KMS-11 (cell line): ENCODE data around the gene PRLR.

ENCODE experiments used
- H2AFZ ChIP-seq: fragments of 200-600 bp; sonication (generic); 2 replicates; pipeline ENCODE4 v1.6.1; 2016; ENCODE audit warnings: antibody characterized with exemption, mixed run types, low read depth
- H3K27ac ChIP-seq: fragments of 200-600 bp; sonication (generic); 2 replicates; pipeline ENCODE4 v1.6.1; 2016; ENCODE audit warnings: mild to moderate bottlenecking, mixed run types
- H3K27me3 ChIP-seq: fragments of 200-600 bp; sonication (generic); 2 replicates; pipeline ENCODE4 v1.6.1; 2017; ENCODE audit warnings: mild to moderate bottlenecking, low read depth, mixed run types, moderate library complexity; ENCODE audit not compliant: insufficient read depth
- H3K36me3 ChIP-seq: fragments of 200-600 bp; sonication (generic); 2 replicates; pipeline ENCODE4 v1.6.1; 2017; ENCODE audit warnings: mild to moderate bottlenecking, mixed run types; ENCODE audit not compliant: insufficient read depth
- H3K4me1 ChIP-seq: fragments of 200-600 bp; sonication (generic); 2 replicates; pipeline ENCODE4 v1.6.1; 2016; ENCODE audit warnings: mild to moderate bottlenecking, low read depth, mixed run types; ENCODE audit not compliant: poor library complexity, severe bottlenecking
- H3K4me2 ChIP-seq: fragments of 200-600 bp; sonication (generic); 2 replicates; pipeline ENCODE4 v1.7.0; 2016; ENCODE audit warnings: mild to moderate bottlenecking, mixed run types
- H3K4me3 ChIP-seq: fragments of 200-600 bp; sonication (generic); IDR thresholded peaks from 2 replicates; pipeline ENCODE4 v1.6.1; 2017; ENCODE audit warnings: low read depth, low read length, mixed read lengths; ENCODE audit not compliant: insufficient read depth
- H3K79me2 ChIP-seq: fragments of 200-600 bp; sonication (generic); 2 replicates; pipeline ENCODE4 v1.6.1; 2016; ENCODE audit warnings: low read depth, mixed run types; ENCODE audit not compliant: insufficient read depth
- H3K9ac ChIP-seq: fragments of 200-600 bp; sonication (generic); 2 replicates; pipeline ENCODE4 v1.6.1; 2016; ENCODE audit warnings: mild to moderate bottlenecking, mixed run types
- H4K20me1 ChIP-seq: fragments of 200-600 bp; sonication (generic); 2 replicates; pipeline ENCODE4 v1.6.1; 2016; ENCODE audit warnings: mild to moderate bottlenecking, mixed run types; ENCODE audit not compliant: insufficient read depth
- CTCF ChIP-seq: fragments of 200-600 bp; sonication (generic); conservative IDR thresholded peaks from 2 replicates; pipeline ENCODE4 v1.6.1; 2017; ENCODE audit warnings: low read depth, mild to moderate bottlenecking, antibody characterized with exemption, low read length, moderate library complexity, mixed read lengths

Gene PRLR

GRCh38 chr5:35239476-35239875 is 9.2 kb upstream of the PRLR start:
- Histone ChIP-seq H3K27me3 (no peaks in the 10 kb centered on the region), H3K9ac (no peak overlapping the region), H3K4me3 (no peak overlapping the region), H4K20me1 (no peaks in the 10 kb centered on the region), H3K36me3 (no peaks in the 10 kb centered on the region), H3K79me2 (no peaks in the 10 kb centered on the region), H2AFZ (no peak overlapping the region), H3K27ac (no peak overlapping the region), H3K4me2 (no peak overlapping the region), H3K4me1 (peaks cover 12% of the 10 kb centered on the region)
- TF ChIP-seq CTCF, result no peak

- Histone ChIP-seq H3K4me3 (no peak overlapping the region), H3K79me2 (no peaks in the 10 kb centered on the region), H3K9ac (no peak overlapping the region), H3K36me3 (no peaks in the 10 kb centered on the region), H3K4me2 (no peak overlapping the region), H3K27me3 (no peaks in the 10 kb centered on the region), H2AFZ (no peak overlapping the region), H3K27ac (no peak overlapping the region), H4K20me1 (no peaks in the 10 kb centered on the region), H3K4me1 (peaks cover 12% of the 10 kb centered on the region)
- TF ChIP-seq CTCF, result no peak
Measured at GRCh38 chr5:35237580-35238376, 7.5 kb upstream of the PRLR start.

- no peak overlapping the region for H3K4me3 ChIP-seq
- H2AFZ ChIP-seq, result no peak overlapping the region
- H3K9ac ChIP-seq, result no peak overlapping the region
- no peak overlapping the region for H3K4me2 ChIP-seq
- no peaks in the 10 kb centered on the region for H3K79me2 ChIP-seq
- TF ChIP-seq CTCF, result no peak
- peaks cover 12% of the 10 kb centered on the region for H3K4me1 ChIP-seq
- H4K20me1 ChIP-seq, result no peaks in the 10 kb centered on the region
- H3K27me3 ChIP-seq, result no peaks in the 10 kb centered on the region
- H3K27ac ChIP-seq, result no peak overlapping the region
- H3K36me3 ChIP-seq, result no peaks in the 10 kb centered on the region
Measured at GRCh38 chr5:35236770-35237169, 6.5 kb upstream of the PRLR start.

GRCh38 chr5:35233601-35234000 is 3.3 kb upstream of the PRLR start:
- H3K4me2 ChIP-seq, result no peak overlapping the region
- no peak overlapping the region for H2AFZ ChIP-seq
- no peak overlapping the region for H3K4me3 ChIP-seq
- H3K79me2 ChIP-seq, result no peaks in the 10 kb centered on the region
- H3K36me3 ChIP-seq, result no peaks in the 10 kb centered on the region
- no peaks in the 10 kb centered on the region for H3K27me3 ChIP-seq
- peaks cover 9% of the 10 kb centered on the region for H3K4me1 ChIP-seq
- H4K20me1 ChIP-seq, result no peaks in the 10 kb centered on the region
- no peak overlapping the region for H3K27ac ChIP-seq
- no peak for TF ChIP-seq CTCF
- H3K9ac ChIP-seq, result no peak overlapping the region
